Ovary (tissue), 3 donors: Measurements from ENCODE around the gene HLTF.

Experiments used
- EP300 ChIP-seq: sonication (generic); formaldehyde crosslinking; IDR thresholded peaks from one replicate; pipeline ENCODE4 v1.6.1; 2017; ENCODE audit warnings: antibody characterized with exemption
- TF ChIP-seq, protein P1 (sequence below), 3 donors: fragments of 450-650 bp in 2 of 3; fragments of 200-600 bp in 1 of 3; IDR thresholded peaks; one replicate each; pipeline versions ENCODE4 v1.5.1 to v1.8.0; 2016 to 2022; ENCODE audit warnings: antibody characterized with exemption in 3 of 3, mild to moderate bottlenecking in 1 of 3
- donor health status: DM: no; HTN: no; CAD: no.

DNA sequence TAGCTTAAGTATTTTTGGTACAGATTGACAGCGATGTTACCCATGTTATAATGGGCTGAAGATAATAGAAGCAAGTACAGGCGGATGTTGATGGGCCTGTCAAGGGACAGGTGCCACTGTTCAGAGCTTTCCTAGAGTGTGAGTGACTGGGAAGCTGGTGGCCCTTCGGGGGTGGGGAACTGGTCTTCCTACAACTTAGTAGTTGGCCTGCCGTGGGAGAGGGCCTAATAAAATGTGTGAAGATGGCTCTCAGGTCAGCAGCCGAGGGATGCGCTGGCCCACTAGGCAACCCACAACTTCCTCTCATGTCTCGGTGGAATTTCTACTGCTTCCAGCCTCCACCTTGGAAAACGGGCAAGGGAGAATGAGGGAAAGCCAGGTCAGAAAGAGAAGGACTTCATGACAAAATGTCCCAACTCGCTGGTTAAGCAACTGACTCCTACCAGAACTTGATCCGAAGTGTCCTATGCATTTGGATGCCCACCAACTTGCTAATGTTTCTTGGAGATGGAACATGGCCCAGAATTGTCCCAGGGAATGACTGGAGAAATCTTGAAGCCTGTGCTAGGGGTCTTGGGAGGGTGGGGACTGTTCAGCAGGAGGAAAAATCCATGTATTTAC, 93.6 kb downstream of the HLTF start:
- TF ChIP-seq, protein P1, sequence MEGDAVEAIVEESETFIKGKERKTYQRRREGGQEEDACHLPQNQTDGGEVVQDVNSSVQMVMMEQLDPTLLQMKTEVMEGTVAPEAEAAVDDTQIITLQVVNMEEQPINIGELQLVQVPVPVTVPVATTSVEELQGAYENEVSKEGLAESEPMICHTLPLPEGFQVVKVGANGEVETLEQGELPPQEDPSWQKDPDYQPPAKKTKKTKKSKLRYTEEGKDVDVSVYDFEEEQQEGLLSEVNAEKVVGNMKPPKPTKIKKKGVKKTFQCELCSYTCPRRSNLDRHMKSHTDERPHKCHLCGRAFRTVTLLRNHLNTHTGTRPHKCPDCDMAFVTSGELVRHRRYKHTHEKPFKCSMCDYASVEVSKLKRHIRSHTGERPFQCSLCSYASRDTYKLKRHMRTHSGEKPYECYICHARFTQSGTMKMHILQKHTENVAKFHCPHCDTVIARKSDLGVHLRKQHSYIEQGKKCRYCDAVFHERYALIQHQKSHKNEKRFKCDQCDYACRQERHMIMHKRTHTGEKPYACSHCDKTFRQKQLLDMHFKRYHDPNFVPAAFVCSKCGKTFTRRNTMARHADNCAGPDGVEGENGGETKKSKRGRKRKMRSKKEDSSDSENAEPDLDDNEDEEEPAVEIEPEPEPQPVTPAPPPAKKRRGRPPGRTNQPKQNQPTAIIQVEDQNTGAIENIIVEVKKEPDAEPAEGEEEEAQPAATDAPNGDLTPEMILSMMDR (IDR thresholded peaks at IDR 0.05) = no peak
- no peak for TF ChIP-seq EP300
